Measurements from ENCODE around the gene TMPRSS6.

Gene TMPRSS6

GRCh38 chr22:37153901-37154300 lies 44.4 kb upstream of the TMPRSS6 start:
- no peak for DNase-seq (ENCODE audit: low read depth)
- no peak for TF ChIP-seq CTCF (conservative IDR thresholded peaks at IDR 0.05; ENCODE audit: low read length)
- no peak overlapping the region for H3K4me3 ChIP-seq (ENCODE audit: low read length)

GRCh38 chr22:37151401-37151800 lies 41.9 kb upstream of the TMPRSS6 start:
- no peak overlapping the region for H3K4me3 ChIP-seq (ENCODE audit: low read length)
- TF ChIP-seq CTCF (conservative IDR thresholded peaks at IDR 0.05; ENCODE audit: low read length): no peak

GRCh38 chr22:37150701-37151100 lies 41.2 kb upstream of the TMPRSS6 start:
- H3K4me3 ChIP-seq (ENCODE audit: low read length): no peak overlapping the region
- no peak for DNase-seq (ENCODE audit: low read depth)
- TF ChIP-seq CTCF (conservative IDR thresholded peaks at IDR 0.05; ENCODE audit: low read length): no peak

More at GRCh38 chr22:37151401-37151800, 41.9 kb upstream of the TMPRSS6 start:
- no peak for DNase-seq (ENCODE audit: low read depth)

- no peak for DNase-seq (ENCODE audit: low read depth)
- no peak overlapping the region for H3K4me3 ChIP-seq (ENCODE audit: low read length)
- TF ChIP-seq CTCF (conservative IDR thresholded peaks at IDR 0.05; ENCODE audit: low read length): no peak
Observed at GRCh38 chr22:37148742-37149665, 39.5 kb upstream of the TMPRSS6 start.

GRCh38 chr22:37148031-37148651 lies 38.6 kb upstream of the TMPRSS6 start:
- no peak for TF ChIP-seq CTCF (conservative IDR thresholded peaks at IDR 0.05; ENCODE audit: low read length)
- H3K4me3 ChIP-seq (ENCODE audit: low read length): no peak overlapping the region

GRCh38 chr22:37147186-37147990 lies 37.9 kb upstream of the TMPRSS6 start:
- DNase-seq (ENCODE audit: low read depth): peak; percentile 5
- no peak for TF ChIP-seq CTCF (conservative IDR thresholded peaks at IDR 0.05; ENCODE audit: low read length)
- H3K4me3 ChIP-seq (ENCODE audit: low read length): no peak overlapping the region

More at GRCh38 chr22:37148031-37148651, 38.6 kb upstream of the TMPRSS6 start:
- no peak for DNase-seq (ENCODE audit: low read depth)
